CD4-positive, alpha-beta memory T cell (primary cell): ENCODE measurements around the gene KCTD5. TPM values are rescaled to one million over a fixed set of nuclear protein-coding genes. Genes with fewer than 3 reads are reported as not detected.

Experiments
- CTCF ChIA-PET: fragments of 350-600 bp; sonication (Branson Sonifier 250); formaldehyde crosslinking; loops from one replicate; lab custom pipeline; 2021; ENCODE audit warnings: inconsistent platforms; ENCODE audit not compliant: partially characterized antibody; lab: Charles Lee
- POLR2A ChIA-PET: fragments of 350-600 bp; sonication (Branson Sonifier 250); formaldehyde crosslinking; loops from one replicate; lab custom pipeline; 2021; ENCODE audit not compliant: partially characterized antibody; lab: Charles Lee
- DNase-seq, 5 donors: peaks; one replicate each; pipeline versions ENCODE4 v3.0.0 to v3.0.0-alpha.2; 2020 to 2022; ENCODE audit warnings: mixed read lengths in 1 of 5
- H3K27ac ChIP-seq: one replicate; pipeline ENCODE4 v1.7.0; 2013; ENCODE audit warnings: low read depth, low read length
- H3K27me3 ChIP-seq: 2 replicates; pipeline ENCODE4 v1.7.0; 2013; ENCODE audit warnings: mild to moderate bottlenecking, low read length, moderate library complexity; ENCODE audit not compliant: insufficient read depth
- H3K36me3 ChIP-seq: 2 replicates; pipeline ENCODE4 v1.7.0; 2013; ENCODE audit warnings: mild to moderate bottlenecking, low read length, moderate library complexity; ENCODE audit not compliant: insufficient read depth
- H3K4me1 ChIP-seq: 2 replicates; pipeline ENCODE4 v1.7.0; 2013; ENCODE audit warnings: mild to moderate bottlenecking, low read length, moderate library complexity; ENCODE audit not compliant: insufficient read depth
- H3K4me3 ChIP-seq, 2 donors: one replicate each; pipeline ENCODE4 v1.7.0; 2013; ENCODE audit warnings: low read length in 2 of 2, mild to moderate bottlenecking in 1 of 2
- H3K9me3 ChIP-seq, 2 donors: one replicate each; pipeline ENCODE4 v1.7.0; 2013; ENCODE audit warnings: low read length in 2 of 2, control low read depth in 1 of 2; ENCODE audit not compliant: control insufficient read depth in 1 of 2
- H3K27ac Mint-ChIP-seq, 7 donors: one replicate each; pipeline ENCODE4 v1.8.0; 2020 to 2021; ENCODE audit warnings: mixed read lengths in 7 of 7, mild to moderate bottlenecking in 6 of 7, inconsistent platforms in 3 of 7, moderate library complexity in 3 of 7
- H3K27me3 Mint-ChIP-seq, 2 donors: one replicate each; pipeline ENCODE4 v1.8.0; 2020 to 2021; ENCODE audit warnings: mixed read lengths in 2 of 2
- H3K36me3 Mint-ChIP-seq, 2 donors: one replicate each; pipeline ENCODE4 v1.8.0; 2020 to 2021; ENCODE audit warnings: mixed read lengths in 2 of 2, inconsistent platforms in 1 of 2, mild to moderate bottlenecking in 1 of 2
- H3K4me1 Mint-ChIP-seq, 4 donors: one replicate each; pipeline ENCODE4 v1.8.0; 2020 to 2021; ENCODE audit warnings: mixed read lengths in 4 of 4, mild to moderate bottlenecking in 1 of 4
- H3K4me3 Mint-ChIP-seq, 8 donors: one replicate each; pipeline ENCODE4 v1.8.0; 2020 to 2021; ENCODE audit warnings: mixed read lengths in 8 of 8, mild to moderate bottlenecking in 7 of 8, moderate library complexity in 6 of 8, inconsistent platforms in 3 of 8
- H3K9me3 Mint-ChIP-seq, 8 donors: one replicate each; pipeline ENCODE4 v1.8.0; 2020 to 2021; ENCODE audit warnings: mixed read lengths in 8 of 8, mild to moderate bottlenecking in 5 of 8, inconsistent platforms in 3 of 8, moderate library complexity in 1 of 8
- intact Hi-C: fragments of 100-400 bp; cut with micrococcal nuclease; formaldehyde crosslinking; loops from one replicate; pipeline ENCODE4 v1.15.1; 2023
- polyA plus RNA-seq, 2 donors: library from polyadenylated mRNA; unstranded; fragments of 300-500 nt; fragmentation: Illumina TruSeq; gene quantifications; one replicate each; pipeline ENCODE4 v1.2.3, GENCODE V29; 2021
- total RNA-seq, 2 experiments: library from RNA; stranded (reverse); gene quantifications; one replicate each; pipeline ENCODE4 v1.2.3, GENCODE V29; 2021

KCTD5 gene
- total and polyA plus RNA-seq, 4 experiments from 2014 or later, result 19.6 to 27.1 (median 24.6) TPM

- Histone ChIP-seq H3K27me3 (no peaks in the 10 kb centered on the region), H3K9me3 (no peaks in the 10 kb centered on the region), H3K27ac (no peak overlapping the region), H3K4me3 (no peak overlapping the region), H3K36me3 (peaks cover 21% of the 10 kb centered on the region), H3K4me1 (no peaks in the 10 kb centered on the region)
- Mint-ChIP-seq H3K4me3 (no peak overlapping the region), H3K36me3 (peaks cover 7 to 19% of the 10 kb centered on the region in 2 donors), H3K27me3 (no peaks in the 10 kb centered on the region), H3K27ac (no peak overlapping the region), H3K4me1 (peaks cover 0 to 2% (median 0%) of the 10 kb centered on the region in 4 donors), H3K9me3 (no peaks in the 10 kb centered on the region)
- no peak for DNase-seq
- ChIA-PET POLR2A (interaction anchor here (1.5 kb wide), 1 partner anchor 25 kb away, joined by 3 read pairs; the partner anchor contains the start of gene KCTD5), CTCF (no interaction called here)
- intact Hi-C loops, result no loop called here
Observed at GRCh38 chr16:2707368-2708289, 25.3 kb downstream of the KCTD5 start.

GRCh38 chr16:2708290-2708639 is 25.9 kb downstream of the KCTD5 start:
- CTCF ChIA-PET, result no interaction called here

GRCh38 chr16:2708955-2709587 is 26.7 kb downstream of the KCTD5 start:
- CTCF ChIA-PET, result no interaction called here
- H3K27me3 ChIP-seq, result no peaks in the 10 kb centered on the region
- H3K9me3 ChIP-seq, result no peaks in the 10 kb centered on the region
- intact Hi-C loops, result no loop called here
- Mint-ChIP-seq H3K27me3 (no peaks in the 10 kb centered on the region), H3K27ac (no peak overlapping the region), H3K9me3 (no peaks in the 10 kb centered on the region), H3K4me1 (peaks cover 0 to 2% (median 0%) of the 10 kb centered on the region in 4 donors), H3K4me3 (no peak overlapping the region), H3K36me3 (peaks cover 7 to 13% of the 10 kb centered on the region in 2 donors)
- H3K36me3 ChIP-seq, result peaks cover 15% of the 10 kb centered on the region
- no peaks in the 10 kb centered on the region for H3K4me1 ChIP-seq
- DNase-seq, result no peak
- POLR2A ChIA-PET, result interaction anchor here (0.6 kb wide), 1 partner anchor 113 kb away, joined by 3 read pairs; no protein-coding TSS in a partner anchor
- H3K27ac ChIP-seq, result no peak overlapping the region
- H3K4me3 ChIP-seq, result no peak overlapping the region

More at GRCh38 chr16:2708290-2708639, 25.9 kb downstream of the KCTD5 start:
- H3K9me3 Mint-ChIP-seq, result no peaks in the 10 kb centered on the region
- peaks cover 7 to 17% of the 10 kb centered on the region in 2 donors for H3K36me3 Mint-ChIP-seq
- Histone ChIP-seq H3K36me3 (peaks cover 17% of the 10 kb centered on the region), H3K4me1 (no peaks in the 10 kb centered on the region), H3K9me3 (no peaks in the 10 kb centered on the region), H3K27ac (no peak overlapping the region), H3K27me3 (no peaks in the 10 kb centered on the region), H3K4me3 (no peak overlapping the region)
- H3K4me3 Mint-ChIP-seq, result no peak overlapping the region
- POLR2A ChIA-PET, result interaction anchor here (1.5 kb wide), 1 partner anchor 26 kb away, joined by 3 read pairs; the partner anchor contains the start of gene KCTD5
- H3K27ac Mint-ChIP-seq, result no peak overlapping the region
- no peaks in the 10 kb centered on the region for H3K27me3 Mint-ChIP-seq
- H3K4me1 Mint-ChIP-seq, result peaks cover 0 to 2% (median 0%) of the 10 kb centered on the region in 4 donors
- no peak for DNase-seq
- intact Hi-C loops, result no loop called here

GRCh38 chr16:2709588-2709984 is 27.3 kb downstream of the KCTD5 start:
- Histone ChIP-seq H3K9me3 (no peaks in the 10 kb centered on the region), H3K27ac (no peak overlapping the region), H3K4me3 (no peak overlapping the region), H3K36me3 (peaks cover 15% of the 10 kb centered on the region), H3K4me1 (no peaks in the 10 kb centered on the region), H3K27me3 (no peaks in the 10 kb centered on the region)
- no peak overlapping the region for H3K4me3 Mint-ChIP-seq
- intact Hi-C loops, result no loop called here
- ChIA-PET CTCF (no interaction called here), POLR2A (interaction anchor here (0.6 kb wide), 1 partner anchor 112 kb away, joined by 3 read pairs; no protein-coding TSS in a partner anchor)
- peaks cover 7 to 13% of the 10 kb centered on the region in 2 donors for H3K36me3 Mint-ChIP-seq
- H3K4me1 Mint-ChIP-seq, result peaks cover 0 to 2% (median 0%) of the 10 kb centered on the region in 4 donors
- H3K27me3 Mint-ChIP-seq, result no peaks in the 10 kb centered on the region
- no peaks in the 10 kb centered on the region for H3K9me3 Mint-ChIP-seq
- no peak overlapping the region for H3K27ac Mint-ChIP-seq
- DNase-seq, result no peak

GRCh38 chr16:2710021-2710710 is 27.8 kb downstream of the KCTD5 start:
- Histone ChIP-seq H3K27me3 (no peaks in the 10 kb centered on the region), H3K4me3 (no peak overlapping the region), H3K9me3 (no peaks in the 10 kb centered on the region), H3K4me1 (no peaks in the 10 kb centered on the region), H3K27ac (no peak overlapping the region), H3K36me3 (peaks cover 15% of the 10 kb centered on the region)
- Mint-ChIP-seq H3K36me3 (peaks cover 7 to 13% of the 10 kb centered on the region in 2 donors), H3K4me3 (no peak overlapping the region), H3K27ac (no peak overlapping the region), H3K9me3 (no peaks in the 10 kb centered on the region), H3K27me3 (no peaks in the 10 kb centered on the region), H3K4me1 (peaks cover 0 to 4% (median 0%) of the 10 kb centered on the region in 4 donors)
- ChIA-PET POLR2A (no interaction called here), CTCF (no interaction called here)
- DNase-seq, result no peak
- intact Hi-C loops, result no loop called here

GRCh38 chr16:2710711-2711231 is 28.4 kb downstream of the KCTD5 start:
- no peak overlapping the region for H3K27ac ChIP-seq
- DNase-seq, result no peak
- no peak overlapping the region for H3K4me3 ChIP-seq
- no peaks in the 10 kb centered on the region for H3K9me3 ChIP-seq
- peaks cover 0 to 4% (median 0%) of the 10 kb centered on the region in 4 donors for H3K4me1 Mint-ChIP-seq
- peaks cover 7 to 13% of the 10 kb centered on the region in 2 donors for H3K36me3 Mint-ChIP-seq
- H3K27me3 ChIP-seq, result no peaks in the 10 kb centered on the region
- H3K4me1 ChIP-seq, result peaks cover 1% of the 10 kb centered on the region
- no peaks in the 10 kb centered on the region for H3K27me3 Mint-ChIP-seq
- no peak overlapping the region for H3K4me3 Mint-ChIP-seq
- H3K36me3 ChIP-seq, result peaks cover 15% of the 10 kb centered on the region
- intact Hi-C loops, result no loop called here
- POLR2A ChIA-PET, result no interaction called here
- peak overlapping the region in 1 of 7 donors; percentile 3 for H3K27ac Mint-ChIP-seq
- CTCF ChIA-PET, result no interaction called here
- H3K9me3 Mint-ChIP-seq, result no peaks in the 10 kb centered on the region
